CD14-positive monocyte (primary cell): ENCODE measurements around the gene SMIM20. TPM values are rescaled to one million over a fixed set of nuclear protein-coding genes. Genes with fewer than 3 reads are reported as not detected.

ENCODE experiments used
- DNase-seq, 3 donors: peaks; one replicate each; pipeline ENCODE4 v3.0.0-alpha.2; 2011 to 2022
- H2AFZ ChIP-seq: 2 replicates; pipeline ENCODE4 v1.6.0; 2012; ENCODE audit warnings: mild to moderate bottlenecking, low read depth, low read length, inconsistent platforms; ENCODE audit not compliant: insufficient read depth, poor library complexity, severe bottlenecking
- H3K27ac ChIP-seq, 2 donors: 1 replicate in 1 of 2; 2 replicates in 1 of 2; pipeline ENCODE4 v1.5.1; 2012 to 2013; ENCODE audit warnings: low read length in 2 of 2, control low read depth in 1 of 2, inconsistent platforms in 1 of 2, low read depth in 1 of 2, mild to moderate bottlenecking in 1 of 2
- H3K27me3 ChIP-seq, 2 donors: one replicate each; pipeline versions ENCODE4 v1.6.0 to v1.6.1; 2011 to 2013; ENCODE audit warnings: low read length in 2 of 2; ENCODE audit not compliant: control insufficient read depth in 2 of 2, insufficient read depth in 2 of 2
- H3K36me3 ChIP-seq, 2 donors: replicated peaks in 1 of 2; 1 replicate in 1 of 2; 2 replicates in 1 of 2; pipeline versions ENCODE4 v1.5.1 to v1.6.1; 2012 to 2013; ENCODE audit warnings: low read length in 2 of 2, control low read depth in 1 of 2, inconsistent platforms in 1 of 2, mild to moderate bottlenecking in 1 of 2; ENCODE audit not compliant: insufficient read depth in 2 of 2, control insufficient read depth in 1 of 2
- H3K4me1 ChIP-seq, 2 donors: 1 replicate in 1 of 2; 2 replicates in 1 of 2; pipeline versions ENCODE4 v1.5.1 to v1.6.1; 2012 to 2013; ENCODE audit warnings: low read length in 2 of 2, control low read depth in 1 of 2, inconsistent platforms in 1 of 2, mild to moderate bottlenecking in 1 of 2, moderate library complexity in 1 of 2; ENCODE audit not compliant: insufficient read depth in 2 of 2, control insufficient read depth in 1 of 2
- H3K4me2 ChIP-seq: replicated peaks from 2 replicates; pipeline ENCODE3; 2012; ENCODE audit warnings: low read length, moderate library complexity, mild to moderate bottlenecking; ENCODE audit not compliant: poor library complexity, severe bottlenecking; ENCODE audit errors: extremely low read depth
- H3K4me3 ChIP-seq, 3 experiments: fragments of 200-600 bp in 1 of 3; sonication (generic) in 1 of 3; replicated peaks in 1 of 3; 1 replicate in 2 of 3; 2 replicates in 1 of 3; pipeline ENCODE4 v1.5.1; 2011 to 2013; ENCODE audit warnings: low read length in 3 of 3, mild to moderate bottlenecking in 3 of 3, control low read depth in 2 of 3, low read depth in 2 of 3, inconsistent platforms in 1 of 3, moderate library complexity in 1 of 3
- H3K79me2 ChIP-seq: 2 replicates; pipeline ENCODE4 v1.6.0; 2012; ENCODE audit warnings: mild to moderate bottlenecking, control low read depth, inconsistent platforms, low read length, moderate library complexity; ENCODE audit not compliant: insufficient read depth
- H3K9ac ChIP-seq: 2 replicates; pipeline ENCODE4 v1.6.0; 2017; ENCODE audit warnings: low read length, mild to moderate bottlenecking; ENCODE audit not compliant: insufficient read depth, poor library complexity, severe bottlenecking
- H3K9me3 ChIP-seq, 2 donors: replicated peaks in 1 of 2; 1 replicate in 1 of 2; 2 replicates in 1 of 2; pipeline versions ENCODE4 v1.5.1 to v1.6.1; 2012 to 2013; ENCODE audit warnings: low read length in 2 of 2, control low read depth in 1 of 2; ENCODE audit not compliant: control insufficient read depth in 1 of 2, insufficient read depth in 1 of 2
- H4K20me1 ChIP-seq: 2 replicates; pipeline ENCODE4 v1.6.0; 2012; ENCODE audit warnings: mild to moderate bottlenecking, low read length, control low read depth, moderate library complexity; ENCODE audit not compliant: insufficient read depth
- H3K27ac Mint-ChIP-seq, 7 donors: one replicate each; pipeline ENCODE4 v1.8.0; 2020; ENCODE audit warnings: mild to moderate bottlenecking in 7 of 7, mixed read lengths in 7 of 7, moderate library complexity in 6 of 7, inconsistent platforms in 2 of 7
- H3K27me3 Mint-ChIP-seq, 3 donors: one replicate each; pipeline ENCODE4 v1.8.0; 2021 to 2022; ENCODE audit warnings: low read depth in 3 of 3, mild to moderate bottlenecking in 3 of 3, mixed read lengths in 3 of 3, moderate library complexity in 3 of 3, inconsistent platforms in 1 of 3
- H3K36me3 Mint-ChIP-seq, 2 donors: one replicate each; pipeline ENCODE4 v1.8.0; 2020; ENCODE audit warnings: mixed read lengths in 2 of 2, inconsistent platforms in 1 of 2, mild to moderate bottlenecking in 1 of 2
- H3K4me1 Mint-ChIP-seq: one replicate; pipeline ENCODE4 v1.8.0; 2020; ENCODE audit warnings: mild to moderate bottlenecking, mixed read lengths
- H3K4me3 Mint-ChIP-seq, 2 donors: one replicate each; pipeline ENCODE4 v1.8.0; 2020; ENCODE audit warnings: mild to moderate bottlenecking in 2 of 2, mixed read lengths in 2 of 2, moderate library complexity in 1 of 2
- H3K9me3 Mint-ChIP-seq, 7 donors: one replicate each; pipeline ENCODE4 v1.8.0; 2020 to 2022; ENCODE audit warnings: mixed read lengths in 7 of 7, mild to moderate bottlenecking in 6 of 7, moderate library complexity in 6 of 7, inconsistent platforms in 2 of 7
- CTCF ChIP-seq: fragments of 200-600 bp; IDR thresholded peaks from one replicate; pipeline ENCODE4 v1.8.0; 2022; ENCODE audit warnings: antibody characterized with exemption, mild to moderate bottlenecking
- WGBS: methylation state at CpG from one replicate; pipeline ENCODE4 v1.1.5; 2013; ENCODE audit warnings: missing lambda C conversion rate; ENCODE audit not compliant: insufficient coverage; 5-methylcytosine and 5-hydroxymethylcytosine counted together
- intact Hi-C, 2 donors: fragments of 100-400 bp; cut with micrococcal nuclease; formaldehyde crosslinking; loops; one replicate each; pipeline versions ENCODE4 v1.15.0 to v1.15.1; 2023
- polyA plus RNA-seq, 3 donors: library from polyadenylated mRNA; depleted of rRNA in 1 of 3; unstranded in 2 of 3; stranded (reverse) in 1 of 3; fragments of 300-500 nt in 2 of 3; fragments of >200 nt in 1 of 3; fragmentation: Illumina TruSeq in 2 of 3; gene quantifications; 1 replicate in 2 of 3; 2 replicates in 1 of 3; pipeline ENCODE4 v1.2.3, GENCODE V29; 2012 to 2021

Gene SMIM20
- polyA plus RNA-seq, 3 donors: 10.4 to 38.1 (median 33.7) TPM

DNA sequence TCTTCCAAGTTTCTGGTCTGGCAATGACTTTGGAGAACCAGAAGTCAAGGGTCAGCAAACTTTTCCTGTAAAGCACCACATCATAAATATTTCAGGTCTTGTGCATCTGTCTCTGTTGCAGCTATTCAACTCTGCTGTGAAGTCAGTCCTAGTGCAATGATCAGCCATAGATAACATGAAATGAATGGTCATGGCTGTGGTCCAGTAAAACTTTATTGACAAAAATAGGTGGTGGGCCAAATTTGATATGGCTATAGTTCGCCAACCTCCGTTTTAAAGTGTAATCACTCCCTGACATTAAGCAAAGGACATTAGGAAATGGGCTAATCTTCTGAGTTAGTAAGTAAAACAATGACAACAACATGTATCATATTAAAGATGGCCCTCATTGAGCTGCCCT lies 30.5 kb upstream of the SMIM20 start:
- TF ChIP-seq CTCF: no peak
- peaks cover 43% of the 10 kb centered on the region for H3K4me1 Mint-ChIP-seq
- no peak for DNase-seq
- Histone ChIP-seq H2AFZ (no peak overlapping the region), H3K4me3 (no peak overlapping the region), H3K36me3 (no peaks in the 10 kb centered on the region), H3K27me3 (no peaks in the 10 kb centered on the region), H4K20me1 (no peaks in the 10 kb centered on the region), H3K4me2 (no peak overlapping the region), H3K79me2 (no peaks in the 10 kb centered on the region), H3K4me1 (peaks cover 32 to 36% of the 10 kb centered on the region in 2 donors), H3K9ac (no peak overlapping the region), H3K9me3 (no peaks in the 10 kb centered on the region), H3K27ac (no peak overlapping the region)
- peaks cover 4 to 5% of the 10 kb centered on the region in 2 donors for H3K36me3 Mint-ChIP-seq
- no peak overlapping the region for H3K4me3 Mint-ChIP-seq
- intact Hi-C loops: no loop called here
- H3K27ac Mint-ChIP-seq: no peak overlapping the region
- no CpG with 5 or more reads among the region's 2 CpGs for WGBS
- H3K27me3 Mint-ChIP-seq: peaks cover 0 to 2% (median 2%) of the 10 kb centered on the region in 3 donors
- H3K9me3 Mint-ChIP-seq: peaks cover 0 to 3% (median 0%) of the 10 kb centered on the region in 7 donors

GRCh38 chr4:25884031-25884782 lies 29.8 kb upstream of the SMIM20 start:
- Histone ChIP-seq H3K9me3 (no peaks in the 10 kb centered on the region), H3K4me1 (peaks cover 26 to 31% of the 10 kb centered on the region in 2 donors), H3K79me2 (no peaks in the 10 kb centered on the region), H4K20me1 (no peaks in the 10 kb centered on the region), H3K36me3 (no peaks in the 10 kb centered on the region), H3K27ac (no peak overlapping the region), H3K4me2 (no peak overlapping the region), H3K9ac (no peak overlapping the region), H3K27me3 (no peaks in the 10 kb centered on the region), H3K4me3 (no peak overlapping the region), H2AFZ (peak overlapping the region; percentile 20)
- intact Hi-C loops: no loop called here
- H3K4me1 Mint-ChIP-seq: peaks cover 43% of the 10 kb centered on the region
- no peak overlapping the region for H3K4me3 Mint-ChIP-seq
- H3K9me3 Mint-ChIP-seq: peaks cover 0 to 3% (median 0%) of the 10 kb centered on the region in 7 donors
- DNase-seq: peak in 2 of 3 donors; percentile 29 to 54
- H3K27ac Mint-ChIP-seq: peak overlapping the region in 2 of 7 donors; percentile 44 to 48
- H3K27me3 Mint-ChIP-seq: peaks cover 0 to 2% (median 2%) of the 10 kb centered on the region in 3 donors
- WGBS: 17% methylated on average over 3 of the region's 5 CpGs
- peaks cover 4 to 5% of the 10 kb centered on the region in 2 donors for H3K36me3 Mint-ChIP-seq
- no peak for TF ChIP-seq CTCF
